Gastrocnemius medialis (tissue), 4 donors: ENCODE data around the gene RAP1B.

Experiments
- POLR2A ChIP-seq, 2 donors: fragments of 450-650 bp; IDR thresholded peaks; one replicate each; pipeline ENCODE4 v1.6.1; 2017; ENCODE audit warnings: antibody characterized with exemption in 2 of 2, mild to moderate bottlenecking in 2 of 2, moderate library complexity in 2 of 2
- TF ChIP-seq, protein P1 (sequence below), 5 experiments: fragments of 450-650 bp in 3 of 5; fragments of 200-600 bp in 2 of 5; sonication (generic) in 2 of 5; IDR thresholded peaks in 4 of 5; conservative IDR thresholded peaks in 1 of 5; 1 replicate in 4 of 5; 2 replicates in 1 of 5; pipeline ENCODE4 v1.5.1; 2016 to 2019; ENCODE audit warnings: antibody characterized with exemption in 5 of 5, mild to moderate bottlenecking in 3 of 5, moderate library complexity in 3 of 5

DNA sequence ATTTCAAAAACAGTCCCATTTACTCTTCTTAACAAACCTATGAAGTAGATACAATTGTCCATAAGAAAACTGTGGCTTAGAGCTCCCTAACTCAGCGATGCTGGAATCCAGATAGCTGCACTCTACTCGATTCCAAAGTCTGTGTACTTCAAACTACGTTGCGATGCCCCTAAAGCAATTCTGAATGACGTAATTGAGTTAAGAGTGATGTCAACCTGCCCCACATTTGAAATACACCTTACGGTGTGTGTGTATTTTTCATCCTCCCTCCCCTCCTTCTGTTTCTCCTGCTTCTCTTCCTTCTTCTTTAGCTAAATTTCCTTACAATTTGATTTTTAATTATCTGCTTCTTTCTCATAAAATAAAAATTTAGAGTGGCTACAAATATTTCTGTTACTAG is 31.9 kb upstream of the RAP1B start:
- TF ChIP-seq, protein P1, sequence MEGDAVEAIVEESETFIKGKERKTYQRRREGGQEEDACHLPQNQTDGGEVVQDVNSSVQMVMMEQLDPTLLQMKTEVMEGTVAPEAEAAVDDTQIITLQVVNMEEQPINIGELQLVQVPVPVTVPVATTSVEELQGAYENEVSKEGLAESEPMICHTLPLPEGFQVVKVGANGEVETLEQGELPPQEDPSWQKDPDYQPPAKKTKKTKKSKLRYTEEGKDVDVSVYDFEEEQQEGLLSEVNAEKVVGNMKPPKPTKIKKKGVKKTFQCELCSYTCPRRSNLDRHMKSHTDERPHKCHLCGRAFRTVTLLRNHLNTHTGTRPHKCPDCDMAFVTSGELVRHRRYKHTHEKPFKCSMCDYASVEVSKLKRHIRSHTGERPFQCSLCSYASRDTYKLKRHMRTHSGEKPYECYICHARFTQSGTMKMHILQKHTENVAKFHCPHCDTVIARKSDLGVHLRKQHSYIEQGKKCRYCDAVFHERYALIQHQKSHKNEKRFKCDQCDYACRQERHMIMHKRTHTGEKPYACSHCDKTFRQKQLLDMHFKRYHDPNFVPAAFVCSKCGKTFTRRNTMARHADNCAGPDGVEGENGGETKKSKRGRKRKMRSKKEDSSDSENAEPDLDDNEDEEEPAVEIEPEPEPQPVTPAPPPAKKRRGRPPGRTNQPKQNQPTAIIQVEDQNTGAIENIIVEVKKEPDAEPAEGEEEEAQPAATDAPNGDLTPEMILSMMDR (IDR thresholded peaks at IDR 0.05 in 4 of 5, conservative IDR thresholded peaks at IDR 0.05 in 1 of 5) = no peak
- no peak for TF ChIP-seq POLR2A (IDR thresholded peaks at IDR 0.05)
